Neural cell (in vitro differentiated cells): ENCODE data around the gene ELN. TPM values are rescaled to one million over a fixed set of nuclear protein-coding genes. Genes with fewer than 3 reads are reported as not detected.

ENCODE experiments used
- H2AFZ ChIP-seq: fragments of 200-600, 300-800 bp; sonication (generic), shearing (Covaris generic); 2 replicates; pipeline ENCODE4 v1.6.0; 2014; ENCODE audit warnings: low read depth, mild to moderate bottlenecking, antibody characterized with exemption, low read length, moderate library complexity
- H3F3A ChIP-seq: fragments of 200-600 bp; shearing (Covaris generic); 2 replicates; pipeline ENCODE4 v1.6.1; 2016; ENCODE audit warnings: mild to moderate bottlenecking, moderate library complexity, mixed read lengths, antibody characterized with exemption, low read length; ENCODE audit not compliant: insufficient read depth, poor library complexity, severe bottlenecking
- H3K27ac ChIP-seq: fragments of 200-600, 300-800 bp; sonication (generic), shearing (Covaris generic); 2 replicates; pipeline ENCODE4 v1.5.1; 2014; ENCODE audit warnings: mild to moderate bottlenecking, low read length, moderate library complexity
- H3K27me3 ChIP-seq: fragments of 300-800, 200-600 bp; sonication (generic), shearing (Covaris generic); 2 replicates; pipeline ENCODE4 v1.6.0; 2014; ENCODE audit warnings: mild to moderate bottlenecking, low read depth, low read length, moderate library complexity; ENCODE audit not compliant: insufficient read depth
- H3K36me3 ChIP-seq: fragments of 300-800, 200-600 bp; sonication (generic), shearing (Covaris generic); 2 replicates; pipeline ENCODE4 v1.5.1; 2014; ENCODE audit warnings: mild to moderate bottlenecking, antibody characterized with exemption, low read length, moderate library complexity; ENCODE audit not compliant: insufficient read depth
- H3K4me2 ChIP-seq: fragments of 300-800, 200-600 bp; sonication (generic), shearing (Covaris generic); 2 replicates; pipeline ENCODE4 v1.6.0; 2014; ENCODE audit warnings: mild to moderate bottlenecking, low read length
- H3K4me3 ChIP-seq: fragments of 300-800, 200-600 bp; sonication (generic), shearing (Covaris generic); 2 replicates; pipeline ENCODE4 v1.5.1; 2014; ENCODE audit warnings: mild to moderate bottlenecking, low read length, moderate library complexity
- H3K79me2 ChIP-seq: fragments of 200-600 bp; shearing (Covaris generic); replicated peaks from 2 replicates; pipeline ENCODE4 v1.6.0; 2014; ENCODE audit warnings: mild to moderate bottlenecking, low read length, moderate library complexity; ENCODE audit not compliant: insufficient read depth
- H3K9ac ChIP-seq: fragments of 300-800, 200-600 bp; sonication (generic), shearing (Covaris generic); 2 replicates; pipeline ENCODE4 v1.6.1; 2016; ENCODE audit warnings: mild to moderate bottlenecking, low read length, mixed read lengths
- H3K9me2 ChIP-seq: fragments of 200-600 bp; shearing (Covaris generic); 2 replicates; pipeline ENCODE4 v1.6.1; 2016; ENCODE audit warnings: mild to moderate bottlenecking, low read length, mixed read lengths; ENCODE audit not compliant: insufficient read depth
- H3K9me3 ChIP-seq: fragments of 200-600, 300-800 bp; sonication (generic), shearing (Covaris generic); 2 replicates; pipeline ENCODE4 v1.6.1; 2016; ENCODE audit warnings: mild to moderate bottlenecking, mixed run types, low read length, moderate library complexity, mixed read lengths
- H4K20me1 ChIP-seq: fragments of 200-600 bp; shearing (Covaris generic); 2 replicates; pipeline ENCODE4 v1.6.1; 2016; ENCODE audit warnings: mild to moderate bottlenecking, mixed run types; ENCODE audit not compliant: insufficient read depth
- EP300 ChIP-seq: fragments of 450-650 bp; conservative IDR thresholded peaks from 2 replicates; pipeline ENCODE4 v1.6.1; 2014; ENCODE audit warnings: antibody characterized with exemption, mild to moderate bottlenecking, moderate library complexity; ENCODE audit not compliant: poor library complexity, severe bottlenecking
- EZH2 ChIP-seq: fragments of 200-600, 300-800 bp; shearing (Covaris generic), sonication (generic); IDR thresholded peaks from 2 replicates; pipeline ENCODE4 v1.6.1; 2014; ENCODE audit warnings: antibody characterized with exemption, low read length, borderline replicate concordance, mild to moderate bottlenecking; ENCODE audit not compliant: insufficient read depth, poor library complexity, severe bottlenecking
- MXI1 ChIP-seq: fragments of 450-650 bp; conservative IDR thresholded peaks from 2 replicates; pipeline ENCODE4 v1.6.1; 2014; ENCODE audit warnings: antibody characterized with exemption, mild to moderate bottlenecking; ENCODE audit not compliant: poor library complexity, severe bottlenecking
- POLR2AphosphoS5 ChIP-seq: IDR thresholded peaks from 2 replicates; pipeline ENCODE4 v1.6.1; 2012
- RAD21 ChIP-seq: fragments of 450-650 bp; conservative IDR thresholded peaks from 2 replicates; pipeline ENCODE4 v1.6.1; 2014; ENCODE audit warnings: antibody characterized with exemption, mild to moderate bottlenecking, moderate library complexity
- SMC3 ChIP-seq: fragments of 450-650 bp; conservative IDR thresholded peaks from 2 replicates; pipeline ENCODE4 v1.6.1; 2014; ENCODE audit warnings: antibody characterized with exemption, mild to moderate bottlenecking, moderate library complexity; ENCODE audit not compliant: poor library complexity
- TAF1 ChIP-seq: IDR thresholded peaks from 2 replicates; pipeline ENCODE4 v1.6.1; 2012; ENCODE audit warnings: low read depth
- polyA plus RNA-seq: library from polyadenylated mRNA; depleted of rRNA; stranded (reverse); fragments of >200 nt; gene quantifications from 2 replicates; pipeline ENCODE4 v1.2.3, GENCODE V29; 2014
- TF ChIP-seq, protein P1 (sequence below): IDR thresholded peaks from 2 replicates; pipeline ENCODE4 v1.6.1; 2012; ENCODE audit warnings: borderline replicate concordance
- TF ChIP-seq, protein P2 (sequence below): fragments of 450-650 bp; IDR thresholded peaks from 2 replicates; pipeline ENCODE4 v1.5.1; 2014; ENCODE audit warnings: antibody characterized with exemption, mild to moderate bottlenecking, moderate library complexity; ENCODE audit not compliant: poor library complexity, severe bottlenecking

ELN gene
- polyA plus RNA-seq, 1 donor from 2014 or later, result not detected

DNA sequence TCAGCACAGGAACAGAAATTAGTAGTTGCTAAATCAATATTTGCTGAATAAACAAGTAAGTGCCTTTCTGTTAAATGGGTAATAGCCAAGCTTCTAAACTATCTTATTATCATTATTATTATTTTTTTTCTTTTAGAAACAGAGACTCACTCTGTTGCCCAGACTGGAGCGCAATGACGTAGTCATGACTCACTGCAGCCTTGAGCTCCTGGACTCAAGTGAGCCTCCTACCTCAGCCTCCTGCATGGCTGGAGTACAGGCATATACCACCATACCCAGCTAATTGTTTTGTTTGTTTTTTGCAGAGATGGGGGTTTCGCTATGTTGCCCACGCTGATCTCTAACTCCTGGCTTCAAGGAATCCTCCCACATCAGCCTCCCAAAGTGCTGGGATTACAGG, 12.3 kb upstream of the ELN start:
- Histone ChIP-seq H3K9me3 (no peaks in the 10 kb centered on the region), H3K27ac (no peak overlapping the region), H3K9ac (no peak overlapping the region), H3K4me2 (no peak overlapping the region), H3K4me3 (no peak overlapping the region), H4K20me1 (no peaks in the 10 kb centered on the region), H3K79me2 (no peaks in the 10 kb centered on the region), H3K27me3 (no peaks in the 10 kb centered on the region), H3K9me2 (no peaks in the 10 kb centered on the region), H3F3A (no peaks in the 10 kb centered on the region), H2AFZ (no peak overlapping the region), H3K36me3 (no peaks in the 10 kb centered on the region)
- TF ChIP-seq SMC3, result no peak
- TF ChIP-seq, protein P1, sequence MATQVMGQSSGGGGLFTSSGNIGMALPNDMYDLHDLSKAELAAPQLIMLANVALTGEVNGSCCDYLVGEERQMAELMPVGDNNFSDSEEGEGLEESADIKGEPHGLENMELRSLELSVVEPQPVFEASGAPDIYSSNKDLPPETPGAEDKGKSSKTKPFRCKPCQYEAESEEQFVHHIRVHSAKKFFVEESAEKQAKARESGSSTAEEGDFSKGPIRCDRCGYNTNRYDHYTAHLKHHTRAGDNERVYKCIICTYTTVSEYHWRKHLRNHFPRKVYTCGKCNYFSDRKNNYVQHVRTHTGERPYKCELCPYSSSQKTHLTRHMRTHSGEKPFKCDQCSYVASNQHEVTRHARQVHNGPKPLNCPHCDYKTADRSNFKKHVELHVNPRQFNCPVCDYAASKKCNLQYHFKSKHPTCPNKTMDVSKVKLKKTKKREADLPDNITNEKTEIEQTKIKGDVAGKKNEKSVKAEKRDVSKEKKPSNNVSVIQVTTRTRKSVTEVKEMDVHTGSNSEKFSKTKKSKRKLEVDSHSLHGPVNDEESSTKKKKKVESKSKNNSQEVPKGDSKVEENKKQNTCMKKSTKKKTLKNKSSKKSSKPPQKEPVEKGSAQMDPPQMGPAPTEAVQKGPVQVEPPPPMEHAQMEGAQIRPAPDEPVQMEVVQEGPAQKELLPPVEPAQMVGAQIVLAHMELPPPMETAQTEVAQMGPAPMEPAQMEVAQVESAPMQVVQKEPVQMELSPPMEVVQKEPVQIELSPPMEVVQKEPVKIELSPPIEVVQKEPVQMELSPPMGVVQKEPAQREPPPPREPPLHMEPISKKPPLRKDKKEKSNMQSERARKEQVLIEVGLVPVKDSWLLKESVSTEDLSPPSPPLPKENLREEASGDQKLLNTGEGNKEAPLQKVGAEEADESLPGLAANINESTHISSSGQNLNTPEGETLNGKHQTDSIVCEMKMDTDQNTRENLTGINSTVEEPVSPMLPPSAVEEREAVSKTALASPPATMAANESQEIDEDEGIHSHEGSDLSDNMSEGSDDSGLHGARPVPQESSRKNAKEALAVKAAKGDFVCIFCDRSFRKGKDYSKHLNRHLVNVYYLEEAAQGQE, result no peak
- no peak for TF ChIP-seq MXI1
- no peak for TF ChIP-seq TAF1
- no peak for TF ChIP-seq EZH2
- TF ChIP-seq POLR2AphosphoS5, result no peak
- no peak for TF ChIP-seq EP300
- TF ChIP-seq, protein P2, sequence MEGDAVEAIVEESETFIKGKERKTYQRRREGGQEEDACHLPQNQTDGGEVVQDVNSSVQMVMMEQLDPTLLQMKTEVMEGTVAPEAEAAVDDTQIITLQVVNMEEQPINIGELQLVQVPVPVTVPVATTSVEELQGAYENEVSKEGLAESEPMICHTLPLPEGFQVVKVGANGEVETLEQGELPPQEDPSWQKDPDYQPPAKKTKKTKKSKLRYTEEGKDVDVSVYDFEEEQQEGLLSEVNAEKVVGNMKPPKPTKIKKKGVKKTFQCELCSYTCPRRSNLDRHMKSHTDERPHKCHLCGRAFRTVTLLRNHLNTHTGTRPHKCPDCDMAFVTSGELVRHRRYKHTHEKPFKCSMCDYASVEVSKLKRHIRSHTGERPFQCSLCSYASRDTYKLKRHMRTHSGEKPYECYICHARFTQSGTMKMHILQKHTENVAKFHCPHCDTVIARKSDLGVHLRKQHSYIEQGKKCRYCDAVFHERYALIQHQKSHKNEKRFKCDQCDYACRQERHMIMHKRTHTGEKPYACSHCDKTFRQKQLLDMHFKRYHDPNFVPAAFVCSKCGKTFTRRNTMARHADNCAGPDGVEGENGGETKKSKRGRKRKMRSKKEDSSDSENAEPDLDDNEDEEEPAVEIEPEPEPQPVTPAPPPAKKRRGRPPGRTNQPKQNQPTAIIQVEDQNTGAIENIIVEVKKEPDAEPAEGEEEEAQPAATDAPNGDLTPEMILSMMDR, result no peak
- TF ChIP-seq RAD21, result no peak

DNA sequence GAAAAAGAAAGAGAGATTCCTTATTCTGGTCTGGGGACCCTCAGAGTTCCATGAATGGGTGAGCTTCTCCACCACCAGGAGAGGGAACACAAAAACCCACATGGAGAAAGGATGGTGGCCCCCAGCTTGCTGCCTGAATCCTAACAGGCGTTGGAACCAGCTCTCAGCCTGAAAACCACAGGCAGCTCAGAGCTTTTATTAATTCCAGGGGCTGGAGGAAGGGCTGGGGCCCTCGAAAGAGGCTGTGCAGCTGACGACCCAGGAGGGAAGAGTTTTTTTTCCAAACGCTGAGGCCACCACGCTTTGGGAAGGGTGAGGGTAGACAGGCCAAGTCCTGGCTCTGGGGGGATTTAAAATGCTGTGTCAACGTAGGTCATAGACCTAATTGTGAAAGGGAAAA, 10.8 kb upstream of the ELN start:
- H2AFZ ChIP-seq, result no peak overlapping the region
- H3K4me2 ChIP-seq, result no peak overlapping the region
- no peaks in the 10 kb centered on the region for H3K27me3 ChIP-seq
- no peaks in the 10 kb centered on the region for H3K9me2 ChIP-seq
- H3K27ac ChIP-seq, result no peak overlapping the region
- no peaks in the 10 kb centered on the region for H3K36me3 ChIP-seq
- no peaks in the 10 kb centered on the region for H3K9me3 ChIP-seq
- no peaks in the 10 kb centered on the region for H3K79me2 ChIP-seq
- no peaks in the 10 kb centered on the region for H4K20me1 ChIP-seq
- TF ChIP-seq RAD21 (no peak), TAF1 (no peak), SMC3 (no peak), POLR2AphosphoS5 (no peak), EZH2 (no peak), EP300 (no peak), MXI1 (no peak)
- TF ChIP-seq, protein P2, result no peak
- TF ChIP-seq, protein P1, result no peak
- no peak overlapping the region for H3K9ac ChIP-seq
- no peaks in the 10 kb centered on the region for H3F3A ChIP-seq
- H3K4me3 ChIP-seq, result no peak overlapping the region
